Heart right ventricle (tissue), 16 donors: ENCODE results near the gene GRIA3. TPM values are rescaled to one million over a fixed set of nuclear protein-coding genes. Genes with fewer than 3 reads are reported as not detected.
"Not testable (repeated sequence)": the region's sequence is repeated elsewhere in the genome, so short reads cannot be mapped to it uniquely, and the experiment has no call there.

Source experiments
- ATAC-seq, 8 donors: fragments of 200-7000 bp; cut with Tn5 transposase; one replicate each; pipeline ENCODE4 v1.9.1; 2020; ENCODE audit warnings: mild to moderate bottlenecking in 8 of 8, moderate library complexity in 8 of 8, moderate number of reproducible peaks in 1 of 8
- DNase-seq, 2 donors: peaks; one replicate each; pipeline ENCODE4 v3.0.0-alpha.2; 2020
- H3K27ac ChIP-seq, 10 donors: fragments of 200-600 bp; sonication (generic) in 2 of 10; one replicate each; pipeline versions ENCODE4 v1.5.0 to v1.8.0; 2020 to 2022; ENCODE audit warnings: mild to moderate bottlenecking in 3 of 10
- H3K27me3 ChIP-seq, 7 donors: fragments of 200-600 bp; one replicate each; pipeline ENCODE4 v1.8.0; 2021 to 2022; ENCODE audit warnings: mild to moderate bottlenecking in 2 of 7
- H3K36me3 ChIP-seq, 9 donors: fragments of 200-600 bp; sonication (generic) in 1 of 9; one replicate each; pipeline versions ENCODE4 v1.5.0 to v1.8.0; 2020 to 2022; ENCODE audit warnings: mild to moderate bottlenecking in 2 of 9
- H3K4me1 ChIP-seq, 9 donors: fragments of 200-600 bp; sonication (generic) in 1 of 9; one replicate each; pipeline versions ENCODE4 v1.5.0 to v1.8.0; 2020 to 2022; ENCODE audit warnings: mild to moderate bottlenecking in 4 of 9
- H3K4me3 ChIP-seq, 10 donors: fragments of 200-600 bp; sonication (generic) in 2 of 10; one replicate each; pipeline versions ENCODE4 v1.5.0 to v1.8.0; 2020 to 2022; ENCODE audit warnings: mild to moderate bottlenecking in 7 of 10, moderate library complexity in 2 of 10
- H3K9me3 ChIP-seq, 11 donors: fragments of 200-600 bp in 10 of 11; sonication (generic) in 2 of 11; one replicate each; pipeline versions ENCODE4 v1.5.0 to v1.8.0; 2013 to 2022; ENCODE audit warnings: mild to moderate bottlenecking in 2 of 11, control low read depth in 1 of 11, moderate library complexity in 1 of 11
- CTCF ChIP-seq, 9 donors: fragments of 200-600 bp; sonication (generic) in 2 of 9; IDR thresholded peaks; one replicate each; pipeline versions ENCODE4 v1.5.0 to v1.8.0; 2021 to 2022; ENCODE audit warnings: antibody characterized with exemption in 9 of 9, mild to moderate bottlenecking in 5 of 9, moderate library complexity in 1 of 9
- WGBS, 2 donors: extraction: QIAGEN DNeasy Blood & Tissue Kit; methylation state at CpG; one replicate each; pipeline ENCODE4 v1.1.7; 2013; ENCODE audit warnings: inconsistent platforms in 1 of 2; 5-methylcytosine and 5-hydroxymethylcytosine counted together
- intact Hi-C, 10 donors: fragments of 100-400 bp; cut with DNase I; formaldehyde crosslinking; loops; one replicate each; pipeline versions ENCODE4 v1.11.1 to v1.14.2; 2022
- polyA plus RNA-seq, 2 donors: library from polyadenylated mRNA; stranded (reverse); fragments of 200-250 nt; gene quantifications; one replicate each; pipeline ENCODE4 v1.2.3, GENCODE V29; 2013
- total RNA-seq, 10 donors: library from RNA; stranded (reverse); fragmentation: NEBNext Ultra II Directional in 3 of 10; extraction: Animal tissue kit (Norgen Biotek cat#: 25700) in 3 of 10; gene quantifications; one replicate each; pipeline versions ENCODE4 v1.2.1 to v1.2.4, GENCODE V29; 2021 to 2023
- donor health status: Arrhythmogenic right ventricular cardiomyopathy.
- donor health status: ischemic (EF 13 %, LVEDD 7.1; RV severe dilation, severe dysfunction).
- donor health status: healthy with polysubstance abuse.
- donor health status: DM: no; HTN: yes; CAD: no.
- donor health status: DM: no; HTN: no; CAD: no.
- donor health status: ischemic (EF 25% LVEDD 6.9; RV normal size, moderate dysfunction).
- donor health status: ischemic (EF 25% LVEDD 5.7; RV mildly dilated, moderate dysfunction).
- donor health status: healthy.
- donor health status: DM: yes; HTN: yes; CAD: no.
- donor health status: Ischemic cardiomyopathy.
- donor health status: ischemic (EF 35%, LVEDD 5.7; RV mildly dilated, moderate dysfunction).
- donor health status: nonischemic (EF 11% LVEDD 7.7; RV severe dilation, severe dysfunction).
- donor health status: DM: yes; HTN: yes; CAD: no.
- donor health status: PGD.
- donor health status: ischemic (EF 29% LVEDD 5.4; RV normal size, mild dysfunction).
- donor health status: nonischemic (EF 23%, LVEDD 6.1; RV moderate dilation, normal function).

Gene GRIA3
- total and polyA plus RNA-seq, 12 donors, result 0.06 to 12.4 (median 1.2) TPM

GRCh38 chrX:123504630-123505270, 320.7 kb downstream of the GRIA3 start:
- 59 to 63% methylated on average over 3 of the region's 3 CpGs for WGBS, 2 donors
- Histone ChIP-seq H3K4me3 (no peak overlapping the region), H3K27me3 (no peaks in the 10 kb centered on the region), H3K4me1 (no peaks in the 10 kb centered on the region), H3K27ac (no peak overlapping the region), H3K9me3 (peaks cover 0 to 8% (median 0%) of the 10 kb centered on the region in 11 donors), H3K36me3 (no peaks in the 10 kb centered on the region)
- no peak for DNase-seq
- no peak for ATAC-seq
- intact Hi-C loops, result no loop called here
- TF ChIP-seq CTCF (IDR thresholded peaks at IDR 0.05), result no peak

GRCh38 chrX:123513585-123514278, 329.7 kb downstream of the GRIA3 start:
- H3K9me3 ChIP-seq, result peaks cover 0 to 14% (median 0%) of the 10 kb centered on the region in 11 donors
- intact Hi-C loops, result no loop called here
- no peak overlapping the region for H3K27ac ChIP-seq
- no peak for ATAC-seq
- H3K27me3 ChIP-seq, result no peaks in the 10 kb centered on the region
- no peak for TF ChIP-seq CTCF (IDR thresholded peaks at IDR 0.05)
- H3K4me3 ChIP-seq, result peak overlapping the region in 2 of 10 donors; percentile 11 to 23
- no peak for DNase-seq
- H3K36me3 ChIP-seq, result no peaks in the 10 kb centered on the region
- 68 to 69% methylated on average over 6 of the region's 6 CpGs for WGBS, 2 donors
- no peaks in the 10 kb centered on the region for H3K4me1 ChIP-seq

GRCh38 chrX:123514279-123514640, 330.2 kb downstream of the GRIA3 start:
- H3K4me3 ChIP-seq, result peak overlapping the region in 2 of 10 donors; percentile 11 to 23
- DNase-seq, intact Hi-C loops, H3K27me3 ChIP-seq, H3K4me1 ChIP-seq, ATAC-seq, H3K27ac ChIP-seq, H3K36me3 ChIP-seq: not testable (repeated sequence)
- TF ChIP-seq CTCF (IDR thresholded peaks at IDR 0.05), result peak in 1 of 9 donors; percentile 9
- peaks cover 0 to 14% (median 0%) of the 10 kb centered on the region in 11 donors for H3K9me3 ChIP-seq
- WGBS, 2 donors, result 66 to 70% methylated on average over 26 of the region's 26 CpGs

- DNase-seq, result no peak
- 69 to 82% methylated on average over 2 of the region's 2 CpGs for WGBS, 2 donors
- intact Hi-C loops, result no loop called here
- no peak for TF ChIP-seq CTCF (IDR thresholded peaks at IDR 0.05)
- Histone ChIP-seq H3K36me3 (no peaks in the 10 kb centered on the region), H3K27me3 (no peaks in the 10 kb centered on the region), H3K27ac (no peak overlapping the region), H3K9me3 (peaks cover 0 to 14% (median 0%) of the 10 kb centered on the region in 11 donors), H3K4me1 (no peaks in the 10 kb centered on the region), H3K4me3 (no peak overlapping the region)
- ATAC-seq, result no peak
Observed at GRCh38 chrX:123518791-123519190, 334.7 kb downstream of the GRIA3 start.
